Ectodermal cell (in vitro differentiated cells): ENCODE measurements around the gene OSMR.
"Not testable (repeated sequence)": the region's sequence is repeated elsewhere in the genome, so short reads cannot be mapped to it uniquely, and the experiment has no call there.

Source experiments
- H3K27ac ChIP-seq: 2 replicates; pipeline ENCODE4 v1.7.0; 2013; ENCODE audit warnings: mild to moderate bottlenecking, low read depth, low read length; ENCODE audit not compliant: insufficient read depth, poor library complexity, severe bottlenecking
- H3K27me3 ChIP-seq: 2 replicates; pipeline ENCODE4 v1.7.0; 2013; ENCODE audit warnings: mild to moderate bottlenecking, low read length; ENCODE audit not compliant: insufficient read depth, control insufficient read depth, poor library complexity, severe bottlenecking
- H3K36me3 ChIP-seq: one replicate; pipeline ENCODE4 v1.7.0; 2013; ENCODE audit warnings: low read length; ENCODE audit not compliant: control insufficient read depth, insufficient read depth
- H3K4me1 ChIP-seq: one replicate; pipeline ENCODE4 v1.7.0; 2013; ENCODE audit warnings: low read length; ENCODE audit not compliant: control insufficient read depth, insufficient read depth
- H3K4me3 ChIP-seq: 2 replicates; pipeline ENCODE4 v1.7.0; 2013; ENCODE audit warnings: low read depth, low read length, control low read depth; ENCODE audit not compliant: insufficient read depth
- H3K9me3 ChIP-seq: 2 replicates; pipeline ENCODE4 v1.7.0; 2013; ENCODE audit warnings: mild to moderate bottlenecking, low read length, moderate library complexity; ENCODE audit not compliant: control insufficient read depth
- WGBS, 2 experiments: methylation state at CpG; one replicate each; pipeline ENCODE4 v1.1.7; 2013; ENCODE audit warnings: missing lambda C conversion rate in 2 of 2; 5-methylcytosine and 5-hydroxymethylcytosine counted together

The OSMR gene

GRCh38 chr5:38848637-38849036, 2.8 kb downstream of the OSMR start:
- Histone ChIP-seq H3K27ac (no peak overlapping the region), H3K9me3 (no peaks in the 10 kb centered on the region), H3K27me3 (peaks cover 38% of the 10 kb centered on the region), H3K4me3 (no peak overlapping the region), H3K36me3 (no peaks in the 10 kb centered on the region), H3K4me1 (no peaks in the 10 kb centered on the region)
- 92 to 95% methylated on average over 2 of the region's 2 CpGs for WGBS, 2 experiments

GRCh38 chr5:38851640-38852039, 5.8 kb downstream of the OSMR start:
- WGBS, 2 experiments: 88% methylated on average over 5 of the region's 5 CpGs

GRCh38 chr5:38853753-38854470, 8.1 kb downstream of the OSMR start:
- Histone ChIP-seq H3K4me1 (no peaks in the 10 kb centered on the region), H3K9me3 (no peaks in the 10 kb centered on the region), H3K36me3 (no peaks in the 10 kb centered on the region), H3K27ac (no peak overlapping the region), H3K4me3 (no peak overlapping the region), H3K27me3 (no peaks in the 10 kb centered on the region)
- 90 to 93% methylated on average over 6 of the region's 6 CpGs for WGBS, 2 experiments

More at GRCh38 chr5:38851640-38852039, 5.8 kb downstream of the OSMR start:
- H3K27me3 ChIP-seq: peaks cover 16% of the 10 kb centered on the region
- H3K9me3 ChIP-seq, H3K4me3 ChIP-seq, H3K36me3 ChIP-seq, H3K4me1 ChIP-seq, H3K27ac ChIP-seq: not testable (repeated sequence)

- H3K27me3 ChIP-seq: no peaks in the 10 kb centered on the region
- H3K36me3 ChIP-seq: no peaks in the 10 kb centered on the region
- no peak overlapping the region for H3K4me3 ChIP-seq
- H3K9me3 ChIP-seq: no peaks in the 10 kb centered on the region
- 91 to 95% methylated on average over 7 of the region's 7 CpGs for WGBS, 2 experiments
- H3K4me1 ChIP-seq: no peaks in the 10 kb centered on the region
- H3K27ac ChIP-seq: no peak overlapping the region
Measured at GRCh38 chr5:38854907-38855306, 9.1 kb downstream of the OSMR start.

GRCh38 chr5:38856660-38857059, 10.8 kb downstream of the OSMR start:
- Histone ChIP-seq H3K36me3 (no peaks in the 10 kb centered on the region), H3K27me3 (no peaks in the 10 kb centered on the region), H3K27ac (no peak overlapping the region), H3K4me3 (no peak overlapping the region), H3K4me1 (no peaks in the 10 kb centered on the region), H3K9me3 (no peaks in the 10 kb centered on the region)
- 88 to 90% methylated on average over 2 of the region's 2 CpGs for WGBS, 2 experiments

GRCh38 chr5:38858839-38859238, 13.0 kb downstream of the OSMR start:
- WGBS, 2 experiments: 90 to 92% methylated on average over 3 of the region's 3 CpGs
- Histone ChIP-seq H3K4me3 (no peak overlapping the region), H3K27me3 (no peaks in the 10 kb centered on the region), H3K9me3 (no peaks in the 10 kb centered on the region), H3K36me3 (no peaks in the 10 kb centered on the region), H3K4me1 (no peaks in the 10 kb centered on the region), H3K27ac (no peak overlapping the region)

- H3K4me3 ChIP-seq, H3K9me3 ChIP-seq, H3K4me1 ChIP-seq, H3K27me3 ChIP-seq, H3K27ac ChIP-seq, H3K36me3 ChIP-seq: not testable (repeated sequence)
- WGBS, 2 experiments: 92 to 95% methylated on average over 24 to 38 of the region's 64 CpGs
Measured at GRCh38 chr5:38861986-38862770, 16.4 kb downstream of the OSMR start.

- H3K4me3 ChIP-seq: no peak overlapping the region
- no peaks in the 10 kb centered on the region for H3K4me1 ChIP-seq
- no peaks in the 10 kb centered on the region for H3K36me3 ChIP-seq
- 87 to 97% methylated on average over 3 to 4 of the region's 4 CpGs for WGBS, 2 experiments
- H3K27ac ChIP-seq: no peak overlapping the region
- no peaks in the 10 kb centered on the region for H3K27me3 ChIP-seq
- H3K9me3 ChIP-seq: peaks cover 3% of the 10 kb centered on the region
Measured at GRCh38 chr5:38866362-38867031, 20.7 kb downstream of the OSMR start.

- 87 to 100% methylated on average over 1 of the region's 1 CpG for WGBS, 2 experiments
- peaks cover 3% of the 10 kb centered on the region for H3K9me3 ChIP-seq
- H3K4me1 ChIP-seq: no peaks in the 10 kb centered on the region
- no peaks in the 10 kb centered on the region for H3K36me3 ChIP-seq
- H3K27ac ChIP-seq: no peak overlapping the region
- no peaks in the 10 kb centered on the region for H3K27me3 ChIP-seq
- no peak overlapping the region for H3K4me3 ChIP-seq
Measured at GRCh38 chr5:38867032-38867398, 21.2 kb downstream of the OSMR start.

GRCh38 chr5:38867416-38867815, 21.6 kb downstream of the OSMR start:
- 73 to 78% methylated on average over 5 of the region's 5 CpGs for WGBS, 2 experiments
- Histone ChIP-seq H3K27me3 (no peaks in the 10 kb centered on the region), H3K9me3 (peaks cover 3% of the 10 kb centered on the region), H3K4me3 (no peak overlapping the region), H3K36me3 (no peaks in the 10 kb centered on the region), H3K4me1 (no peaks in the 10 kb centered on the region), H3K27ac (no peak overlapping the region)
